GM23338 (cell line): Measurements from ENCODE around the gene ACOX3.

Experiments
- CREB1 ChIP-seq: fragments of 250-450 bp; sonication (Bioruptor Pico); IDR thresholded peaks from 2 replicates; pipeline ENCODE4 v1.5.0; 2020; ENCODE audit warnings: low read depth, mild to moderate bottlenecking, moderate library complexity
- CTCF ChIP-seq, 2 experiments: fragments of 200-600 bp in 1 of 2; sonication (generic) in 1 of 2; conservative IDR thresholded peaks; 2 replicates each; pipeline versions ENCODE4 v1.5.1 to v1.6.1; 2016 to 2017; ENCODE audit warnings: antibody characterized with exemption in 2 of 2, low read depth in 2 of 2, mild to moderate bottlenecking in 2 of 2, moderate library complexity in 1 of 2
- EZH2 ChIP-seq: fragments of 200-600 bp; sonication (generic); IDR thresholded peaks from one replicate; pipeline ENCODE4 v1.8.0; 2017; ENCODE audit warnings: antibody characterized with exemption, mild to moderate bottlenecking, low read depth; ENCODE audit not compliant: unreplicated experiment
- EZH2phosphoT487 ChIP-seq: fragments of 200-600 bp; sonication (generic); IDR thresholded peaks from one replicate; pipeline ENCODE4 v1.8.1; 2018; ENCODE audit warnings: antibody characterized with exemption; ENCODE audit not compliant: unreplicated experiment
- JUNB ChIP-seq: IDR thresholded peaks from one replicate; pipeline ENCODE4 v1.6.1; 2016; ENCODE audit warnings: antibody characterized with exemption; ENCODE audit not compliant: unreplicated experiment
- NANOG ChIP-seq: IDR thresholded peaks from 2 replicates; pipeline ENCODE4 v1.6.1; 2016; ENCODE audit warnings: antibody characterized with exemption, borderline replicate concordance
- POLR2AphosphoS5 ChIP-seq: IDR thresholded peaks from 2 replicates; pipeline ENCODE4 v1.6.1; 2016; ENCODE audit warnings: antibody characterized with exemption, low read depth
- STAT1 ChIP-seq: IDR thresholded peaks from one replicate; pipeline ENCODE4 v1.6.1; 2016; ENCODE audit warnings: antibody characterized with exemption; ENCODE audit not compliant: unreplicated experiment
- ZNF114 ChIP-seq: fragments of 250-450 bp; sonication (Bioruptor Pico); IDR thresholded peaks from 2 replicates; pipeline ENCODE4 v1.5.0; 2020; ENCODE audit warnings: mild to moderate bottlenecking, moderate library complexity
- ZNF331 ChIP-seq: fragments of 250-450 bp; sonication (Bioruptor Pico); IDR thresholded peaks from 2 replicates; pipeline ENCODE4 v1.5.0; 2020; ENCODE audit warnings: low read depth, mild to moderate bottlenecking, moderate library complexity
- TF ChIP-seq, protein P1 (sequence below): fragments of 250-450 bp; sonication (Bioruptor Pico); IDR thresholded peaks from 2 replicates; pipeline ENCODE4 v1.5.0; 2020; ENCODE audit warnings: mild to moderate bottlenecking, moderate library complexity
- TF ChIP-seq, protein P2 (sequence below): IDR thresholded peaks from one replicate; pipeline ENCODE4 v1.6.1; 2018; ENCODE audit warnings: antibody characterized with exemption; ENCODE audit not compliant: unreplicated experiment
- TF ChIP-seq, protein P3 (sequence below): IDR thresholded peaks from 2 replicates; pipeline ENCODE4 v1.6.1; 2016; ENCODE audit warnings: antibody characterized with exemption

DNA sequence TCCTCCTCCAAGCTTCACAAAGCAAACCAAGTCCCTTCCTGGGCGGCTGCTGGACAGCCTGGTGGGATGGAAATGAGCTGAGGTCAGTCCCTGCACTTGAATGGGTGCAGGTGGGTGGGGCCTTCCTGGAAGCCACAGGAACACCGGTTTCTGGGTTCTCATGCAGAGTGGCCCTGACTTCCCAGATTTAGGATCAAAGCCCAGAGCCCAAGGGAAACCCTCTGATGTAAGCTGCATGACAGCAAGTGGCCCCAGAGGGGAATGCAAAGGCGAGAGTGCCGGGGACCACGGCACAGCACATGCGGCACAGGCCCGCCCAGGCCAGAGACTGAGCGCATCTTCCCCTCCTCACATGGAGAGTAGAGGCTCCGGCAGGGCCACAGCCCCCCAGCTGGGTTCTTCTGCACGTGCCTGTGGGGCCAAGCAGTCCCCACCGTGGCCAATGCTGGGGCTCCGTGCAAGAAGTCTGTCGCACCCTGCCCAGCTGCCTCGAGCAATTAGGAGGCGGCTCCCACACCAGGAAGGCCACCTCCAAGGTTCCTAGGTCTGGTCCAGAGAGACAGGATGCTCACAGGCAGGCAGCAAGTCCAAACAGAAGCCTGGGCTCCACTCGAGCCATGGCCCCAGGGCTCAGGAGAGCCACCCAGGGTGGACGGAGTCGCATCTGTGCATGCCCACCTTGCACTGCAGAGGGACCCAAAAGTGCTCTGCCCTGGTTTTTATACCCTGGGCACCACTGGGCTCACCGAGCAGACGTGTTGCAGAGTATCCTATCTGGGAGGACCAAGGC lies 88.0 kb downstream of the ACOX3 start:
- TF ChIP-seq POLR2AphosphoS5 (no peak), CTCF (conservative IDR thresholded peaks at IDR 0.05; ENCODE audit: low read depth in 2 of 2) (no peak), EZH2 (no peak), EZH2phosphoT487 (no peak), NANOG (no peak), CREB1 (CRISPR knock-in tag) (no peak), ZNF331 (CRISPR knock-in tag) (no peak), JUNB (no peak), ZNF114 (CRISPR knock-in tag) (no peak), STAT1 (no peak)
- TF ChIP-seq, protein P1, sequence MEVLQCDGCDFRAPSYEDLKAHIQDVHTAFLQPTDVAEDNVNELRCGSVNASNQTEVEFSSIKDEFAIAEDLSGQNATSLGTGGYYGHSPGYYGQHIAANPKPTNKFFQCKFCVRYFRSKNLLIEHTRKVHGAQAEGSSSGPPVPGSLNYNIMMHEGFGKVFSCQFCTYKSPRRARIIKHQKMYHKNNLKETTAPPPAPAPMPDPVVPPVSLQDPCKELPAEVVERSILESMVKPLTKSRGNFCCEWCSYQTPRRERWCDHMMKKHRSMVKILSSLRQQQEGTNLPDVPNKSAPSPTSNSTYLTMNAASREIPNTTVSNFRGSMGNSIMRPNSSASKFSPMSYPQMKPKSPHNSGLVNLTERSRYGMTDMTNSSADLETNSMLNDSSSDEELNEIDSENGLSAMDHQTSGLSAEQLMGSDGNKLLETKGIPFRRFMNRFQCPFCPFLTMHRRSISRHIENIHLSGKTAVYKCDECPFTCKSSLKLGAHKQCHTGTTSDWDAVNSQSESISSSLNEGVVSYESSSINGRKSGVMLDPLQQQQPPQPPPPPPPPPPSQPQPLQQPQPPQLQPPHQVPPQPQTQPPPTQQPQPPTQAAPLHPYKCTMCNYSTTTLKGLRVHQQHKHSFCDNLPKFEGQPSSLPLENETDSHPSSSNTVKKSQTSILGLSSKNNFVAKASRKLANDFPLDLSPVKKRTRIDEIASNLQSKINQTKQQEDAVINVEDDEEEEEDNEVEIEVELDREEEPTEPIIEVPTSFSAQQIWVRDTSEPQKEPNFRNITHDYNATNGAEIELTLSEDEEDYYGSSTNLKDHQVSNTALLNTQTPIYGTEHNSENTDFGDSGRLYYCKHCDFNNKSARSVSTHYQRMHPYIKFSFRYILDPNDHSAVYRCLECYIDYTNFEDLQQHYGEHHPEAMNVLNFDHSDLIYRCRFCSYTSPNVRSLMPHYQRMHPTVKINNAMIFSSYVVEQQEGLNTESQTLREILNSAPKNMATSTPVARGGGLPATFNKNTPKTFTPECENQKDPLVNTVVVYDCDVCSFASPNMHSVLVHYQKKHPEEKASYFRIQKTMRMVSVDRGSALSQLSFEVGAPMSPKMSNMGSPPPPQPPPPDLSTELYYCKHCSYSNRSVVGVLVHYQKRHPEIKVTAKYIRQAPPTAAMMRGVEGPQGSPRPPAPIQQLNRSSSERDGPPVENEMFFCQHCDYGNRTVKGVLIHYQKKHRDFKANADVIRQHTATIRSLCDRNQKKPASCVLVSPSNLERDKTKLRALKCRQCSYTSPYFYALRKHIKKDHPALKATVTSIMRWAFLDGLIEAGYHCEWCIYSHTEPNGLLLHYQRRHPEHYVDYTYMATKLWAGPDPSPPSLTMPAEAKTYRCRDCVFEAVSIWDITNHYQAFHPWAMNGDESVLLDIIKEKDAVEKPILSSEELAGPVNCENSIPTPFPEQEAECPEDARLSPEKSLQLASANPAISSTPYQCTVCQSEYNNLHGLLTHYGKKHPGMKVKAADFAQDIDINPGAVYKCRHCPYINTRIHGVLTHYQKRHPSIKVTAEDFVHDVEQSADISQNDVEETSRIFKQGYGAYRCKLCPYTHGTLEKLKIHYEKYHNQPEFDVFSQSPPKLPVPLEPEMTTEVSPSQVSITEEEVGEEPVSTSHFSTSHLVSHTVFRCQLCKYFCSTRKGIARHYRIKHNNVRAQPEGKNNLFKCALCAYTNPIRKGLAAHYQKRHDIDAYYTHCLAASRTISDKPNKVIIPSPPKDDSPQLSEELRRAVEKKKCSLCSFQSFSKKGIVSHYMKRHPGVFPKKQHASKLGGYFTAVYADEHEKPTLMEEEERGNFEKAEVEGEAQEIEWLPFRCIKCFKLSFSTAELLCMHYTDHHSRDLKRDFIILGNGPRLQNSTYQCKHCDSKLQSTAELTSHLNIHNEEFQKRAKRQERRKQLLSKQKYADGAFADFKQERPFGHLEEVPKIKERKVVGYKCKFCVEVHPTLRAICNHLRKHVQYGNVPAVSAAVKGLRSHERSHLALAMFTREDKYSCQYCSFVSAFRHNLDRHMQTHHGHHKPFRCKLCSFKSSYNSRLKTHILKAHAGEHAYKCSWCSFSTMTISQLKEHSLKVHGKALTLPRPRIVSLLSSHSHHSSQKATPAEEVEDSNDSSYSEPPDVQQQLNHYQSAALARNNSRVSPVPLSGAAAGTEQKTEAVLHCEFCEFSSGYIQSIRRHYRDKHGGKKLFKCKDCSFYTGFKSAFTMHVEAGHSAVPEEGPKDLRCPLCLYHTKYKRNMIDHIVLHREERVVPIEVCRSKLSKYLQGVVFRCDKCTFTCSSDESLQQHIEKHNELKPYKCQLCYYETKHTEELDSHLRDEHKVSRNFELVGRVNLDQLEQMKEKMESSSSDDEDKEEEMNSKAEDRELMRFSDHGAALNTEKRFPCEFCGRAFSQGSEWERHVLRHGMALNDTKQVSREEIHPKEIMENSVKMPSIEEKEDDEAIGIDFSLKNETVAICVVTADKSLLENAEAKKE: no peak
- TF ChIP-seq, protein P2, sequence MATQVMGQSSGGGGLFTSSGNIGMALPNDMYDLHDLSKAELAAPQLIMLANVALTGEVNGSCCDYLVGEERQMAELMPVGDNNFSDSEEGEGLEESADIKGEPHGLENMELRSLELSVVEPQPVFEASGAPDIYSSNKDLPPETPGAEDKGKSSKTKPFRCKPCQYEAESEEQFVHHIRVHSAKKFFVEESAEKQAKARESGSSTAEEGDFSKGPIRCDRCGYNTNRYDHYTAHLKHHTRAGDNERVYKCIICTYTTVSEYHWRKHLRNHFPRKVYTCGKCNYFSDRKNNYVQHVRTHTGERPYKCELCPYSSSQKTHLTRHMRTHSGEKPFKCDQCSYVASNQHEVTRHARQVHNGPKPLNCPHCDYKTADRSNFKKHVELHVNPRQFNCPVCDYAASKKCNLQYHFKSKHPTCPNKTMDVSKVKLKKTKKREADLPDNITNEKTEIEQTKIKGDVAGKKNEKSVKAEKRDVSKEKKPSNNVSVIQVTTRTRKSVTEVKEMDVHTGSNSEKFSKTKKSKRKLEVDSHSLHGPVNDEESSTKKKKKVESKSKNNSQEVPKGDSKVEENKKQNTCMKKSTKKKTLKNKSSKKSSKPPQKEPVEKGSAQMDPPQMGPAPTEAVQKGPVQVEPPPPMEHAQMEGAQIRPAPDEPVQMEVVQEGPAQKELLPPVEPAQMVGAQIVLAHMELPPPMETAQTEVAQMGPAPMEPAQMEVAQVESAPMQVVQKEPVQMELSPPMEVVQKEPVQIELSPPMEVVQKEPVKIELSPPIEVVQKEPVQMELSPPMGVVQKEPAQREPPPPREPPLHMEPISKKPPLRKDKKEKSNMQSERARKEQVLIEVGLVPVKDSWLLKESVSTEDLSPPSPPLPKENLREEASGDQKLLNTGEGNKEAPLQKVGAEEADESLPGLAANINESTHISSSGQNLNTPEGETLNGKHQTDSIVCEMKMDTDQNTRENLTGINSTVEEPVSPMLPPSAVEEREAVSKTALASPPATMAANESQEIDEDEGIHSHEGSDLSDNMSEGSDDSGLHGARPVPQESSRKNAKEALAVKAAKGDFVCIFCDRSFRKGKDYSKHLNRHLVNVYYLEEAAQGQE: no peak
- TF ChIP-seq, protein P3, sequence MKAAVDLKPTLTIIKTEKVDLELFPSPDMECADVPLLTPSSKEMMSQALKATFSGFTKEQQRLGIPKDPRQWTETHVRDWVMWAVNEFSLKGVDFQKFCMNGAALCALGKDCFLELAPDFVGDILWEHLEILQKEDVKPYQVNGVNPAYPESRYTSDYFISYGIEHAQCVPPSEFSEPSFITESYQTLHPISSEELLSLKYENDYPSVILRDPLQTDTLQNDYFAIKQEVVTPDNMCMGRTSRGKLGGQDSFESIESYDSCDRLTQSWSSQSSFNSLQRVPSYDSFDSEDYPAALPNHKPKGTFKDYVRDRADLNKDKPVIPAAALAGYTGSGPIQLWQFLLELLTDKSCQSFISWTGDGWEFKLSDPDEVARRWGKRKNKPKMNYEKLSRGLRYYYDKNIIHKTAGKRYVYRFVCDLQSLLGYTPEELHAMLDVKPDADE: no peak
